Raji (cell line): ENCODE measurements around the gene FAM118A.

Experiments
- POLR2A ChIP-seq: IDR thresholded peaks from 2 replicates; pipeline ENCODE4 v1.6.1; 2011; ENCODE audit warnings: low read depth, low read length, control low read depth; ENCODE audit not compliant: insufficient read depth

FAM118A gene

DNA sequence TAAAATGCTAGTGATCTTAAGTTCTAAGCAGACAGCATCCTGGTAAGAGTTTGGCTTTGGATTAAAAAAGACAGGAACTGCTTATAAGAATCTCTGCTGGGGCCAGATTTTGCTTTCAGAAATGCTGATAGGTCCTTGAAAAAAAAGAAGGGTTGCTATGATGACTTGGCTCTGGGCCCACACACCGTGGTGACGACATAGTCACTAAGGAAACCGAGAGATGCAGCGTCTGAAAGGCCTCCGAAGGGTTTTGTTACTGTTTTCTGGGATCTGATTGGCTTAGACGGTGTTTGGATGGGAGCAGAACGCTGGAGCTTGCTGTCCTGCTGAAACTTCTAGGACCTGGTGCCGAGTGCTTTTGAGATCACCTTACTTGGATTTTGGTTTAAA, 8.4 kb downstream of the FAM118A start:
- no peak for TF ChIP-seq POLR2A

GRCh38 chr22:45318558-45319323, 9.0 kb downstream of the FAM118A start:
- no peak for TF ChIP-seq POLR2A

GRCh38 chr22:45319324-45319685, 9.6 kb downstream of the FAM118A start:
- TF ChIP-seq POLR2A = no peak

GRCh38 chr22:45320357-45320976, 10.7 kb downstream of the FAM118A start:
- no peak for TF ChIP-seq POLR2A

GRCh38 chr22:45321827-45322226, 12.1 kb downstream of the FAM118A start:
- TF ChIP-seq POLR2A = no peak

DNA sequence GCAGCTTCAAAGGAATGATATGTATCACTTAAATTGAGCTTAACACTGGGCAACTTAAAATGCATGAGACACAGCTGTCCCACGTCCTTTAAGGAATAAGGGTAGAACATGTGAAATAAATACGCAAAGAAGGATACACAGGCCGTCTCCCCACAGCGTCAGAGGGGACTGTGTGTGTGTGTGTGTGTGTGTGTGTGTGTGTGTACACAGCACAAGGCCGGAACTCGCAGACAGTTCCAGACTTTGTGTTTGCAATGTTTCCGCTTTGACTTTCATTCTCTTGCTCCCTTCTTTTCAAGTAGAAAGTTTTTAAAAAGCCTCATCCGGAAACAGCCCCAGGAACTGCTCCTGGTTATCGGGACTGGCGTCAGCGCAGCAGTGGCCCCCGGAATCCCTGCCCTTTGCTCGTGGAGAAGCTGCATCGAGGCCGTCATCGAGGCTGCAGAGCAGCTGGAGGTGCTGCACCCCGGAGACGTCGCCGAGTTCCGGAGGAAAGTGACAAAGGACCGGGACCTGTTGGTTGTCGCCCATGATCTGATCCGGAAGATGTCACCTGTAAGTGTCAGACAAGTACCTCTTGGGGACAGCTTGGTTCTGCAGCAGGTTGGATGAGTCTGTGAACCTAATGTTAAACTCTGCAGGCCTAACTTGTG, 13.3 kb downstream of the FAM118A start:
- TF ChIP-seq POLR2A = no peak

DNA sequence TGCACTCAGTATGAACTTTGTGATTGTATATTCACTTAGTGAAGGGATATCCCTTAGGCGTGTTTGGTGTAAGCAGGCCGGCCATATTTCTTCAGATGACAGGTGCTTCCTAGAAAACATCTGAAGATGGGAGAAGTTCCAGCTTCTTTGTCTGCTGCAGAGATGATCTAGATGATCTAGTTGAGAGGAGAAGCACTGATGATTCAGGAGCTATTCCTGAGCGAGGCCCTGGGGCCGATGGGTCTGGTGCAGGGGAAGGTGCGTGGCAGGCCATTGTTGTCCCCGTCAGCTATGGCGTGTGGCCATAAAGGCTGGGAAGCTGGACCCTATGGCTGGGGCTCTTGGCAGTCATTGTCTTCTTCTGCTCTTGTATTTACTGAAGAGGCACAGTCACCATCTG, 14.0 kb downstream of the FAM118A start:
- no peak for TF ChIP-seq POLR2A

- TF ChIP-seq POLR2A = no peak
These were observed 14.6 kb downstream of the FAM118A start for GRCh38 chr22:45324311-45324711.

DNA sequence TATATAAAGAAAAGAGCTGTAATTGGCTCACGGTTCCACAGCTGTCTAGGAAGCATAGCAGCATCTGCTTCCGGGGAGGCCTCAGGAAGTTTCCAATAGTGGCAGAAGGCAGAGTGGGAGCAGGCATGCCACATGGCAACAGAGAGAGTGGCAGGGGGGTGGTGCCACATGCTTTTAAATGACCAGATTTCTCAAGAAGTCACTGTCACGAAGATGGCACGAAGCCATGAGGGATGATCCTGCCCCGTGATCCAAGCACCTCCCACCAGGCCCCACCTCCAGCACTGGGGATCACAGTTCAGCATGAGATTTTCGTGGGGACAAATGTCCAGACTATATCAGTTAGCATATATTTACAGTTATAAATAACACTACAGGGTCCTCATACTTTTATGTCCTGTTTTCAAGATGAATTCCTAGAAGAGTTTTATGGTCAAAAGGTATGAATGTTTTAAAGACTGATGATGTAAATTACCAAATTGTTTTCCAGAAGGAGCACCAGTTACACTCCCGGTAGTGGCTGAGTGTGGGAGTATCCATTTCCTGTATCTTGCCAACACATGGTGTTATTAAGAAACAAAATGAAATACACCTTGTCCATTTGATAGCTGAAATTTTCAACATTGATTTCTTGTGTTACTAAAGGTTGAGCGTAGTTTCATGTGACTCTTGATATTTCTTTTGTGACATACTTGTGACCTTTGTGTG, 19.2 kb downstream of the FAM118A start:
- no peak for TF ChIP-seq POLR2A

- TF ChIP-seq POLR2A = no peak
These were observed 19.8 kb downstream of the FAM118A start for GRCh38 chr22:45329530-45329936.

DNA sequence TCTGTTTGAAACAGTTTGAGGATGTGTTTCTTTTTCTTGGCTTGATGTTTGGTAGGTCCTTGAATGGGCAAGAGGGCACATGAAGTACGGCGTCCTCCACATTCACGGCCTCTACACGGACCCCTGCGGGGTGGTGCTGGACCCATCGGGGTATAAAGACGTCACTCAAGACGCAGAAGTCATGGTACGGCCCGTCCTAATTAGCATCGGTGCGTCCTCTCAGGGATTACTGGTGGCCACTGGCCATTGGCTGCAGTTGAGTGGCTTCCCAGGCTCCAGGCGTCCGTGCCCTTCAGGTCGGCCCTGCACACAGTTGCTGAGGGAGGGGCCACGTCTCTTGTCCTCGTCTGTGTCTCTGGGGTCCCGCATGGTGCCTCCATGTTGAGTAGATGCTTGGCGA, 20.8 kb downstream of the FAM118A start:
- no peak for TF ChIP-seq POLR2A

- no peak for TF ChIP-seq POLR2A
These were observed 21.8 kb downstream of the FAM118A start for GRCh38 chr22:45331486-45331885.

DNA sequence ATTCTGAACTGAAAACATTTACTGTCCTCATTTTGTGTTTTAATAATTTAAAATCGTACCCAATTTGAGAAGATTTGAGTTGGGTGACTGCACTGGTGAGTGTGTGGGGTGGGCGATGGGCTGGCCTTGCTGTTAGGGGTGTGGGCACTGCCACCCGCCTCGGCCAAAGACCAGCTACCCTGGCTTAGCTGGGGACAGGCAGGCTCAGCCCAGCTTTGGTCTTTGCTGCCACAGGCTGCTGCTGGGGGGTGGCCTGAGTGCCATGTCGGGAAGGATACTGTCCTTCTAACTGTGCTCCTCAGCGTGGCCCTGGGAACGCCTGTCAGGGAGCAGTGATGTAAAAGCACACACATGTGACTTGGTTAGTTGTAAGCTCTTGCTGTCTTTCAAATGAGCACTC, 22.3 kb downstream of the FAM118A start:
- TF ChIP-seq POLR2A = no peak

- TF ChIP-seq POLR2A = no peak
These were observed 24.3 kb downstream of the FAM118A start for GRCh38 chr22:45334068-45334467.

DNA sequence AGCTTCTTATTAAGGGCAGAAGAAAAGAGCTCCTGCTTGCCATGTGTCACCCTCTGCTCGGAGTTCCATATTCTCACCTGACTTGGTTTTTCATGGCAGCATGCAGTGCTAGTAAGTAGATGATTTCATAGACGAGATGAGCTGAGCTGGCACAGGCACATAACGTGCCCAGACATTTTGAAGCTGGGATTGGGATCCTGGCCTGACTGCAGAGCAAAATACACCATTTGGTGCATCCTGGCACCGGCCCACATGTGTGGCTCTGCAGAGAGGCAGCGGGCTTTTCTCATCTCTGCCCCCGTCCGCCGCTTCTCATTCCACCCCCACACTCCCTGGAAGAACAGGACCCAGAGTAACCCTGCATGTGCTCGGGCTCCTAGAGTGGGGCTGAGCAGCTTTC, 24.8 kb downstream of the FAM118A start:
- TF ChIP-seq POLR2A = no peak
